Prostate gland (tissue), 2 donors: ENCODE results near the gene EEF1AKMT1. TPM values are rescaled to one million over a fixed set of nuclear protein-coding genes. Genes with fewer than 3 reads are reported as not detected.

ENCODE experiments used
- DNase-seq: peaks from one replicate; pipeline ENCODE4 v3.0.0-alpha.2; 2019; ENCODE audit warnings: low spot score
- H3K27ac ChIP-seq, 2 donors: fragments of 200-600 bp; sonication (generic); 2 replicates each; pipeline ENCODE4 v1.5.1; 2017 to 2019
- H3K27me3 ChIP-seq: fragments of 200-600 bp; sonication (generic); replicated peaks from 2 replicates; pipeline ENCODE4 v1.5.1; 2019; ENCODE audit not compliant: insufficient read depth
- H3K36me3 ChIP-seq, 2 donors: fragments of 200-600 bp; sonication (generic); 1 replicate in 1 of 2; 2 replicates in 1 of 2; pipeline versions ENCODE4 v1.5.1 to v1.8.1; 2017 to 2019
- H3K4me1 ChIP-seq: fragments of 200-600 bp; sonication (generic); replicated peaks from 2 replicates; pipeline ENCODE4 v1.5.1; 2019
- H3K4me3 ChIP-seq, 2 donors: fragments of 200-600 bp; sonication (generic); 2 replicates each; pipeline ENCODE4 v1.5.1; 2017 to 2019
- H3K9me3 ChIP-seq: fragments of 200-600 bp; sonication (generic); 2 replicates; pipeline ENCODE4 v1.5.1; 2017
- POLR2A ChIP-seq: fragments of 450-650 bp; IDR thresholded peaks from one replicate; pipeline ENCODE4 v1.6.1; 2016; ENCODE audit warnings: antibody characterized with exemption, mild to moderate bottlenecking
- POLR2AphosphoS5 ChIP-seq: sonication (generic); formaldehyde crosslinking; IDR thresholded peaks from one replicate; pipeline ENCODE4 v1.6.1; 2017; ENCODE audit warnings: antibody characterized with exemption
- WGBS: methylation state at CpG from one replicate; pipeline ENCODE4 v1.1.5; 2018; 5-methylcytosine and 5-hydroxymethylcytosine counted together
- intact Hi-C: fragments of 100-400 bp; cut with DNase I; formaldehyde crosslinking; loops from one replicate; pipeline ENCODE4 v1.14.2; 2022
- total RNA-seq, 2 donors: library from RNA; depleted of rRNA; stranded (reverse); fragments of >200 nt; gene quantifications; one replicate each; pipeline ENCODE4 v1.1.0, GENCODE V29; 2016
- TF ChIP-seq, protein P1 (sequence below), 4 experiments: fragments of 200-600 bp in 2 of 4; fragments of 450-650 bp in 2 of 4; sonication (generic) in 2 of 4; IDR thresholded peaks; 1 replicate in 3 of 4; 2 replicates in 1 of 4; pipeline ENCODE4 v1.5.1; 2016 to 2019; ENCODE audit warnings: antibody characterized with exemption in 4 of 4, mild to moderate bottlenecking in 2 of 4, moderate library complexity in 2 of 4

EEF1AKMT1 gene
- total RNA-seq, 2 donors from 2014 or later = 11.4 to 31.6 TPM

DNA sequence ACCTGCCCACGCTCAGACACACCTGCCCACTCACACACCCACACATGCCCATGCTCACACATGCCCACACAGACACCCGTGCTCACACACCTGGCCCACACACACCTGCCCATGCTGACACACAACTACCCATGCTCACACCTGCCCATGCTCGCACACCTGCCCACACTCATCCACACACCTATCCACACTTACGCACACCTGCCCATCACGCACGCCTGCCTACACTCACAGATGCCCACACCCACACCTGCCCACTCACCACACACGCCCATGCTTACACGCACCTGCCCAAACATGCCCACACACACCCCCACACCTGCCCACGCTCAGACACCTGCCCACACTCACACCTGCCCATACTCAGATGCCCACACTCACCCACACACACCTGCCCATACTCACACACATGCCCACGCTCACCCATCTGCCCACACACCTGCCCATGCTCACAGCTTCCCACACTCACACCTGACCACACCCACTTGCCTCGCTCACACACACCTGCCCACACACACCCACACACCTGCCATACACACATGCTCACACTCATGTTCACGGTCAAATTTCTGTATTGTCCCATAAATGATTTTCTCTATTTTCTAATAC, 54.7 kb downstream of the EEF1AKMT1 start:
- Histone ChIP-seq H3K4me1 (no peaks in the 10 kb centered on the region), H3K4me3 (no peak overlapping the region), H3K27me3 (no peaks in the 10 kb centered on the region), H3K9me3 (no peaks in the 10 kb centered on the region), H3K36me3 (no peaks in the 10 kb centered on the region), H3K27ac (no peak overlapping the region)
- intact Hi-C loops = loop anchor here (10.0 kb wide), 1 partner anchor 224 kb away; no protein-coding TSS in a partner anchor
- 83% methylated on average over 12 of the region's 12 CpGs for WGBS
- no peak for TF ChIP-seq POLR2A
- no peak for TF ChIP-seq POLR2AphosphoS5
- TF ChIP-seq, protein P1, sequence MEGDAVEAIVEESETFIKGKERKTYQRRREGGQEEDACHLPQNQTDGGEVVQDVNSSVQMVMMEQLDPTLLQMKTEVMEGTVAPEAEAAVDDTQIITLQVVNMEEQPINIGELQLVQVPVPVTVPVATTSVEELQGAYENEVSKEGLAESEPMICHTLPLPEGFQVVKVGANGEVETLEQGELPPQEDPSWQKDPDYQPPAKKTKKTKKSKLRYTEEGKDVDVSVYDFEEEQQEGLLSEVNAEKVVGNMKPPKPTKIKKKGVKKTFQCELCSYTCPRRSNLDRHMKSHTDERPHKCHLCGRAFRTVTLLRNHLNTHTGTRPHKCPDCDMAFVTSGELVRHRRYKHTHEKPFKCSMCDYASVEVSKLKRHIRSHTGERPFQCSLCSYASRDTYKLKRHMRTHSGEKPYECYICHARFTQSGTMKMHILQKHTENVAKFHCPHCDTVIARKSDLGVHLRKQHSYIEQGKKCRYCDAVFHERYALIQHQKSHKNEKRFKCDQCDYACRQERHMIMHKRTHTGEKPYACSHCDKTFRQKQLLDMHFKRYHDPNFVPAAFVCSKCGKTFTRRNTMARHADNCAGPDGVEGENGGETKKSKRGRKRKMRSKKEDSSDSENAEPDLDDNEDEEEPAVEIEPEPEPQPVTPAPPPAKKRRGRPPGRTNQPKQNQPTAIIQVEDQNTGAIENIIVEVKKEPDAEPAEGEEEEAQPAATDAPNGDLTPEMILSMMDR (IDR thresholded peaks at IDR 0.05) = no peak
- DNase-seq = no peak

DNA sequence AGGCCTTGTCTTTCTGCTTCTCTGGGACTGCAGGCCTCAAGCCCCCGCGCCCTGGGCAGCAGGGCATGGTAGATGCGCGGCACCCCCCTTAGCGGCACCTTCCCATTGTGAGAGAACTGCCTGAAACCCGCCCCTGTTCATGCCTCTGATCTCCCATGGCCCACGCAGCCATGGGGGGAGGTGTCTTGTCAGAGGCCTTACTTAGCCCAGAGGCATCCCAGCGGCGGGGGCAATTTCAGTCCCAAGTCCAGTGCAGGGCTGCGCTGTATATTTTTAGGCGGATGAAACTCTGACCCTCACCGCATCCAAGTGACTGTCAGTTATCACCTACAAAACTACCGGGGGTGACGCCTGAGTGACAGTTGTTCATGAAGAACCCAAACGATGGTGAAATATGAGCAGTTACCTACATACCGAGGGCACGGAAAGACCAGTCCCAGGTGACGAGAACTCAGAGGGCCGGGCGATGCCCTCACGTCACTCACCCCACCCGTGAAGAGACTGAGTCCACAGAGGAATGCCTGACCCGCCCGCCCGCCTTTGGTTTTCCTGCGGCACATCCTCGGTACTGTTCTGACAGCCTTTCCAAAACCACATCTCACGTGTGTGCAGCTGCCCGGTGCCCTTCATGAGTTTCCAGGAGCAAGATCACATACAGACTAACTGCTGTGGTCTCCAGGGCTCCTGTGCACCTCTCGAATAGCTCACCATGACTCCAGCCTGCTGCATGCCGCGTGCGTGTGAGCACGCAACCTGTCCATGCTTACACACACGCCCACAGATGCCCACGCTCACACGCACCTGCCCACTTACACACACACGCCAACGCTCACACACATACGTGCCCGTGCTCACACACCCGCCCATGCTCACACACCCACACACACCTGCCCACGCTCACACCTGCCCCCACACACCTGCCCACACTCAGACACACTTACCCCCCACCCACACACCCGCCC, 55.9 kb downstream of the EEF1AKMT1 start:
- intact Hi-C loops = loop anchor here (10.0 kb wide), 1 partner anchor 223 kb away; no protein-coding TSS in a partner anchor
- no peak overlapping the region for H3K4me3 ChIP-seq
- 92% methylated on average over 44 of the region's 44 CpGs for WGBS
- H3K36me3 ChIP-seq = no peaks in the 10 kb centered on the region
- no peaks in the 10 kb centered on the region for H3K9me3 ChIP-seq
- no peak for DNase-seq
- TF ChIP-seq, protein P1 (IDR thresholded peaks at IDR 0.05) = no peak
- no peak for TF ChIP-seq POLR2AphosphoS5
- no peak for TF ChIP-seq POLR2A
- no peaks in the 10 kb centered on the region for H3K27me3 ChIP-seq
- H3K27ac ChIP-seq = no peak overlapping the region
- H3K4me1 ChIP-seq = no peaks in the 10 kb centered on the region

DNA sequence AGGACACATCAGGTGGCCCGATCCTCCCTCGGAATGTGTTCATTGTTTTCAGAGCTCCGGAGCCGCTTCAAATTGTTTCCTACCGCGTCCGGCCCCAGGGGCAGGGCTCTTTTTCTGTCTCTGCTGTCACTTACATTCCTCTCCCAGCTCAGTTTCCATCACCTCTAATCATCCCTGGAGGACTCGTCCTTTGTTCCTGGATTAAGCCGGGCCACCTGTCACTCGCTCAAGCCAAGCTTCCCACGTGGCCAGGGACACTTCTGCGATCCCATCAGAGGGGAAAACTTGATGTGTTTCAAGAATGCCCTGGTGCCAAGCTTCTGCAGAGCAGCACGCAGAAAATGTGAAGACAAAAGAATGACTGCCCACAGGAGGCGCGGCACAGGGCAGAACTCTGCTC, 56.8 kb downstream of the EEF1AKMT1 start:
- no peak overlapping the region for H3K27ac ChIP-seq
- DNase-seq = no peak
- no peaks in the 10 kb centered on the region for H3K27me3 ChIP-seq
- H3K4me1 ChIP-seq = no peaks in the 10 kb centered on the region
- intact Hi-C loops = loop anchor here (10.0 kb wide), 1 partner anchor 222 kb away; no protein-coding TSS in a partner anchor
- whole genome bisulfite sequencing = 40% methylated on average over 15 of the region's 15 CpGs
- no peaks in the 10 kb centered on the region for H3K9me3 ChIP-seq
- no peaks in the 10 kb centered on the region for H3K36me3 ChIP-seq
- no peak overlapping the region for H3K4me3 ChIP-seq
- TF ChIP-seq, protein P1 (IDR thresholded peaks at IDR 0.05) = no peak
- TF ChIP-seq POLR2AphosphoS5 (no peak), POLR2A (no peak)

DNA sequence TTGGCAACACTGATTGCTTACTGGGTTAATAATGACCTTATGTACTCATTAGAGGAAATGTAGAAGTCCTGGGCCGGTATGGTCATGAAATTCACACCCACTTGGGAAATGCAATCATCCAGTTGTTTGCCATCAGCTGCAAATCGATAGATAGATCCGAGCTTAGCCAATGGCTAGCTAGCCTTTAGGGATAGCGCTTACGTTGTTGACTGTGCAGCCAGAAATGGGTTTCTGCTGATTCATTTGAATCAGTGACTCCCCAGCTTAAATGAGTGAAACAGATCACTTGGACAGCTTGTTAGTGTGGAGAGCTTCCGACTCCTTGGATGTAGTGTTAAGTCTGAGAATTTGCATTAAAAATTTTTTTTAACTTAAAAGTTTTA, 58.4 kb downstream of the EEF1AKMT1 start:
- 79% methylated on average over 6 of the region's 6 CpGs for WGBS
- Histone ChIP-seq H3K4me1 (no peaks in the 10 kb centered on the region), H3K36me3 (no peaks in the 10 kb centered on the region), H3K4me3 (no peak overlapping the region), H3K27ac (no peak overlapping the region), H3K9me3 (no peaks in the 10 kb centered on the region), H3K27me3 (no peaks in the 10 kb centered on the region)
- intact Hi-C loops = loop anchor here (10.0 kb wide), 1 partner anchor 221 kb away; no protein-coding TSS in a partner anchor
- DNase-seq = no peak
- TF ChIP-seq, protein P1 (IDR thresholded peaks at IDR 0.05) = no peak
- TF ChIP-seq POLR2A (no peak), POLR2AphosphoS5 (no peak)
